ENCODE measurements around the gene PDE6A. TPM values are rescaled to one million over a fixed set of nuclear protein-coding genes. Genes with fewer than 3 reads are reported as not detected.

Gene PDE6A
- total RNA-seq, 1 donor from 2014 or later, result 0.48 TPM

- ATAC-seq, result no peak
These were observed 134.5 kb downstream of the PDE6A start for GRCh38 chr5:149809931-149810691.

GRCh38 chr5:149808264-149808982 is 136.2 kb downstream of the PDE6A start:
- ATAC-seq, result no peak

Other genes with a start within 250 kb of the PDE6A start
- 8.8 TPM for gene PPARGC1B, start 214.5 kb downstream of the PDE6A start, total RNA-seq
- gene SLC26A2, start 16.0 kb upstream of the PDE6A start, total RNA-seq, result 8.9 TPM
- gene TIGD6, start 55.9 kb upstream of the PDE6A start, total RNA-seq, result 2.6 TPM
- gene HMGXB3, start 55.9 kb upstream of the PDE6A start, total RNA-seq, result 13.4 TPM
- 2.7 TPM for gene CSF1R, start 141.8 kb upstream of the PDE6A start, total RNA-seq
- 11.5 TPM for gene PDGFRB, start 211.1 kb upstream of the PDE6A start, total RNA-seq
- not detected for gene CDX1, start 222.0 kb upstream of the PDE6A start, total RNA-seq
- not detected for gene SLC6A7, start 245.3 kb upstream of the PDE6A start, total RNA-seq

Data from esophagus mucosa (tissue), 1 donor.